Measurements from ENCODE around the gene TRPM2.

The TRPM2 gene

DNA sequence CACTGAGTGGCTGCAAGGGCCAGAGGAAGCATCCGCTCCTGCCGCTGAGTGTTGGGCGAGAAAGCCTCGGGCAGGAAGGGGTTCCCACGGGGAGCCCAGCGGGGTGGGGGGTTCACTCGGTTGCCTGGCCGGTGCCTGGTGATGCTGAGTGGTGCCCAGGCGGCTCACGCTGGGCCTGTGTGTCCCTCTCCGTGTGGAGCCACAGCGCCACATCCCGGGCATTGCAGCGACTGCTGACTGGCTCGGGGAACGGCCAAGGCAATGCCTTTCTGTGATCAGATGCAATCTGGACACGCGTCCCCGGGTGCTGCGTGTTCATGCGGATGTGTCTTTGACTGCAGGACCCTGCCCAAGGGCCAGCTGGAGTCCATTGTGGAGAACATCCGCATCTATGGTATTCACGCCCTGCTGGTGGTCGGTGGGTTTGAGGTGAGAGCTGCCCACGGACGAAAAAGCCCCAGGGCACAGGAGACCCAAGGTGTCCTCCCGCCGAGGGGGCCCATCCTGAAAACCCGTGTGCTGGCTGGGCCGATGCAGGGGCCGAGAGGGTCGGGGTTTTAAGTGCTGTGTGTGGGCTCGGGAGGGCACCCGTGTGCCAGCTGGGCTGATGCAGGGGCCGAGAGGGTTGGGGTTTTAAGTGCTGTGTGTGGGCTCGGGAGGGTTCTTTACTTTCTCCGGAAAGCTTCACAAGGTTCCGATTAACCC, 30.6 kb upstream of the TRPM2 start:
- no peak for DNase-seq

DNA sequence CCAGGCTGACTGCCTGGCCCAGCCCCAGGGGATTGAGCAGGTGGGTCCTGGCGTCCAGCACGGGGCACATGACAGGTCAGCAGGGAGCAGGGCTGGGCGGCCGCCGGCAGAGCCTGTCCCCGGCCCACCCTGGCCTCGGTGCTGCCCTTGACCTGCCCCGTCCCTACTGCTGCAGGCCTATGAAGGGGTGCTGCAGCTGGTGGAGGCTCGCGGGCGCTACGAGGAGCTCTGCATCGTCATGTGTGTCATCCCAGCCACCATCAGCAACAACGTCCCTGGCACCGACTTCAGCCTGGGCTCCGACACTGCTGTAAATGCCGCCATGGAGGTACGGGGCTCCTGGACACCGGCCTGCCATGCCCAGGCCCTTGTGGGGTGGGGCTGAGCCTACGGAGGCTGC, 29.8 kb upstream of the TRPM2 start:
- DNase-seq, result no peak

DNA sequence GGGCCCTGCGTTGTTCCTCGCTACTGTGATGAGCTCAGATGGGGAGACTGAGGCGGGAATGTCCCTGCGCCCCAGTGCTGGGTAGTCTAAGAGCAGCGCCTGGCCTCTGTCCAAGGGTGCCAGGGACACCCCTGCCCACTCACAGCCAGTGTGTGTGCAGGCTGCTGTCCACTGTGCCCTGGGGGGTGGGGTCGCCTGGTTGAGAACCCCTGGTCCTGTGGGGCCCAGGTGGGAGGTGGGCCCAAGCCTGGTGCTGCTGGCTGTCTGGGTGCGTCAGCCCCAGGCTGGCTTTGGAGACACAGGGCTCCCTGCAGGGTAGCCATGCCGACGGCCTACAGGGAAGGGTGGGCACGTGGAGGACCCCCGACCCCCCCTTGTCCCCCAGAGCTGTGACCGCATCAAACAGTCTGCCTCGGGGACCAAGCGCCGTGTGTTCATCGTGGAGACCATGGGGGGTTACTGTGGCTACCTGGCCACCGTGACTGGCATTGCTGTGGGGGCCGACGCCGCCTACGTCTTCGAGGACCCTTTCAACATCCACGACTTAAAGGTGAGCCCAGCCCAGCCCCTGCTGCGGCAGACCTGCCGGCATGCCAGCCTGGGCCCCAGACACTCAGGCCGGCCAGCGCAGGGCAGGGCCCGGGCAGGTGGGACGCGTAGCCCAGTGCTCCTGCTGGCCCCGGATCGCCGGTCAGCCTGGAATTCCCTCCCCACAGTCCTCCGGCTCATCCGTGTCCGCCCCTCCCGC, 29.1 kb upstream of the TRPM2 start:
- no peak for DNase-seq

DNA sequence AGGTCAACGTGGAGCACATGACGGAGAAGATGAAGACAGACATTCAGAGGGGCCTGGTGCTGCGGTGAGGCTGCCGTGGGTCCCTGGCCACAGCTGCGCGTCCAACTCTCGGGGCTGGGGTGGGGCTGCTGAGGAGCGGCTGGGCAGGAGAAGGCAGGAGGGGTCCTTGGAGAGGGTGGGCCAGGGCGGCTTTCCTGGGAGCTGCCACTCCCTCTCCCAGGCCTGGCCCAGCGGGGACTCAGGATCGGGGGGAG, 28.6 kb upstream of the TRPM2 start:
- no peak for DNase-seq

GRCh38 chr21:44325386-44326271, 27.8 kb upstream of the TRPM2 start:
- DNase-seq, result no peak

DNA sequence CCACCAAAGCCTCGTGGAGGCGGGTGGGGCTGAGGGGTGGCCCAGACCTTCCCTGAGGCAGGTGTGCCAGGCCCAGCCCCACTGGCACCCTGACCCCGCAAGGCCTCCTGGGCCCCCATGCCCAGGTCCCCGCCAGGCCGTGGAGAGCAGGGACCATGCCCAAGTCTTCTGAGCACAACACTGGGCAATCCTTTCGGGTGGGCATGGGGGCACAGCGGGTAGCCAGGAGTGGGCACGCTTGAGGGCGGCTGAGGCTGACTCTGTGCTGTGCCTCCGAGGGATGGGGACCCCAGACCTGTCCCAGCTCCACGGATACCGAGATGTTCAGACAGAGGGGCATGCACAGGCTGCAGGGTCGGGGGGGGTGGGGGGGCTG, 27.2 kb upstream of the TRPM2 start:
- DNase-seq, result no peak

GRCh38 chr21:44326716-44327602, 26.5 kb upstream of the TRPM2 start:
- DNase-seq, result no peak

- DNase-seq, result no peak
These were observed 25.8 kb upstream of the TRPM2 start for GRCh38 chr21:44327603-44327974.

DNA sequence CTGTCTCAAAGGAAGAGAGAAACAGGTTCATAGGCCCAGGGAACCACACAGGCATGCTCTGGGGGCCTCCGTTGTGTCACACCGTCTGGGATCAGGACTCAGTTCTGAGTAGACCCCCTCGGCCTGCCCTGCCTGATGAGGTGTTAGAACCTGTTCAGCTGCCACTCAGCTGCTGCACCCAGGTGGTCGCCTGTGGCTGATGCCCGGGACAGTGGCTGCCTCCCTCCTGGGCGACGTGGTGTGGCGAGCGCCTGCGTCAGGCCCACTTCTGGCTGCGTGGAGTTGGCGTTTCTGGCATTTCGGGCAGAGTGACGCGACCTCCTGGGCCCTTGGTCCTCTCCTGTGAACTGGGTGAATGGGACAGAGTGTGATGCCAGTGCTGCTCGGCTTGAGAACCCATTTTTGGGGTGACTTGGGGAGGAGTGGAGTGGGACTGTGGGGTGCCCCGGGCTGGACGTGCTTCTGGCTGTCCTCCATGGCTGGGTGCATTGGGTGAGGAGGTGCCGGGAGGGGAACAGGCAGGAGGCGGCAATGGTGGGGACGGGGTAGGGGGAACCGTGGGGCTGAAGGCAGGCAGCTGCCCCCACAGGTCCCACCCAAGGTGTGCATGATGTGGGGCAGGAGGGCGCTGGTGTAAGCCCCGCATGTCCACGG, 25.1 kb upstream of the TRPM2 start:
- no peak for DNase-seq

- DNase-seq, result no peak
These were observed 24.1 kb upstream of the TRPM2 start for GRCh38 chr21:44329086-44329889.

DNA sequence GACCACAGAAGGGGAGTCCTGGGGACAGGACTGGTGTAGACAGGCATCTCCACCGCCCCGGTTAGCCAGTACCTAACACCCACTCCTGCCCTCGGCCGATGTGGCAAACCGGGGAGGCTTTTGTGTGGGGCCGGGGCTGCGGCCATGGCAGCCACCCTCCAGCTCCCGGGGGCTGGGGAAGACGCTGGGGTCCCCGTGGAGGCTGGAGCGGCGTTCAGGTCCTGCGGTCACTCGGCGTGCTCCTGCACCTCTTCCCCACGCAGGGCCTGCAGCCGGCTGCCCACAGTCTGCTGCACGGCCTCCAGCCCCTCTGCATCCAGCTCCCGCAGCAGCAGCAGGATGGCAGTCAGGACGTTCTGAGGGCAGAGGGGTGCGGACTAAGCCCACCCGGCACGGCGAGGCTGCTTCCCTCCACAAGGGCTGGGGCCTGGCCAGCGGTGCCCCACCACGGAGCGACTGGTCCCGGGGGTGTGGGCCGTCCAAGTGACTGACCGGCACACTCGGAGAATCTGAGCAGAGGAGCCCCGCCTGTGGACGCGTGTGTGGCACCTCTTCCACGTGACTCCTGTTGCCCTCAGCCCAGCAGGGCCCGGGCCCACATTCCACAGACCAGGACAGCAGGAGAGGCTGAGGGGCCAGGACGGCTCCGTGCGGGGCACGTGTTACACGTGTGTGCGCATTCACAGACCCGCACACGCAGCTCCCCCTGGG, 23.3 kb upstream of the TRPM2 start:
- no peak for DNase-seq

- no peak for DNase-seq
These were observed 22.7 kb upstream of the TRPM2 start for GRCh38 chr21:44330698-44331097.

DNA sequence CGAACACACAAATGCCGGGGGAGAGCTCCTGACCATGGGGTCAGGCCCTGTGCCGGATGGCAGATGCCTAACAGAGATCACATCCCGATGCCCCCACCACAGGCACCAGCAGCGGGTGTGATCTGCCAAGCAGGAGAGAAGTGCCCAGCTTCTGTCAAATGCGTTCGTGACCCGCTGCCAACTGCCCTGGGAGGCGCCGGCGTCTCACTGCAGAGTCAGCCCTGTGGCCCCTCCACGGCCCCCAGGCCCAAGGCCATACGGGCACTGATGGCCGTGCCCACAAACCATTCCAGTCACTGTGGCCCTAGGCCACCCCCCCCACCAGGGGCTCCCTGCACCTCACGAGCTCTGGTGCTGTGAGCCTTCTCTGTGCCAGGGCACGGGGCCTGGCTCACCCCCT, 22.2 kb upstream of the TRPM2 start:
- DNase-seq, result no peak

GRCh38 chr21:44331650-44332307, 21.6 kb upstream of the TRPM2 start:
- peak; percentile 26 for DNase-seq

- no peak for DNase-seq
These were observed 21.0 kb upstream of the TRPM2 start for GRCh38 chr21:44332383-44332782.

DNA sequence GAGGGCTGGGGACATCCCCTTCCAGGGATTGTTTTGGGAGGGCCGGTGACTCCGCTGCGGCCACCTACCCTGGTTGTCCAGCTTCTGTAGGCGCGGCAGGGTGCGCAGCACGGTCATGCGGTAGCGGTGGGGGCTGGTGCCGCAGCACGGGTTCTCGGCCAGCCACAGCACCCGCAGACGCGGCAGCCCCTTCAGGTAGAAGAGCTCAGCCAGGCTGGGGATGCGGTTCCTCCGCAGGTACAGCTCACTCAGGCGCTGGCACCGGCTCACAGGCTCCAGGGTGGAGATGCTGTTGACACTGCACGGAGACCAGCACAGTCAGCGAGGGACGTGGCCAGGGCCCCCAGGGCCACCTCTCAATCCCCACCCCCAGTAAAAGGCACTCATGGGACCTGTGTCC, 20.5 kb upstream of the TRPM2 start:
- no peak for DNase-seq

- no peak for DNase-seq
These were observed 19.7 kb upstream of the TRPM2 start for GRCh38 chr21:44333509-44334328.

- no peak for DNase-seq
These were observed 18.9 kb upstream of the TRPM2 start for GRCh38 chr21:44334329-44335030.
